GM21619 (cell line): ENCODE measurements around the gene SLC9A3.

Experiments
- ATAC-seq: cut with Tn5 transposase; IDR thresholded peaks from one replicate; pipeline ENCODE4 v1.9.1; 2021; ENCODE audit not compliant: unreplicated experiment

The SLC9A3 gene

DNA sequence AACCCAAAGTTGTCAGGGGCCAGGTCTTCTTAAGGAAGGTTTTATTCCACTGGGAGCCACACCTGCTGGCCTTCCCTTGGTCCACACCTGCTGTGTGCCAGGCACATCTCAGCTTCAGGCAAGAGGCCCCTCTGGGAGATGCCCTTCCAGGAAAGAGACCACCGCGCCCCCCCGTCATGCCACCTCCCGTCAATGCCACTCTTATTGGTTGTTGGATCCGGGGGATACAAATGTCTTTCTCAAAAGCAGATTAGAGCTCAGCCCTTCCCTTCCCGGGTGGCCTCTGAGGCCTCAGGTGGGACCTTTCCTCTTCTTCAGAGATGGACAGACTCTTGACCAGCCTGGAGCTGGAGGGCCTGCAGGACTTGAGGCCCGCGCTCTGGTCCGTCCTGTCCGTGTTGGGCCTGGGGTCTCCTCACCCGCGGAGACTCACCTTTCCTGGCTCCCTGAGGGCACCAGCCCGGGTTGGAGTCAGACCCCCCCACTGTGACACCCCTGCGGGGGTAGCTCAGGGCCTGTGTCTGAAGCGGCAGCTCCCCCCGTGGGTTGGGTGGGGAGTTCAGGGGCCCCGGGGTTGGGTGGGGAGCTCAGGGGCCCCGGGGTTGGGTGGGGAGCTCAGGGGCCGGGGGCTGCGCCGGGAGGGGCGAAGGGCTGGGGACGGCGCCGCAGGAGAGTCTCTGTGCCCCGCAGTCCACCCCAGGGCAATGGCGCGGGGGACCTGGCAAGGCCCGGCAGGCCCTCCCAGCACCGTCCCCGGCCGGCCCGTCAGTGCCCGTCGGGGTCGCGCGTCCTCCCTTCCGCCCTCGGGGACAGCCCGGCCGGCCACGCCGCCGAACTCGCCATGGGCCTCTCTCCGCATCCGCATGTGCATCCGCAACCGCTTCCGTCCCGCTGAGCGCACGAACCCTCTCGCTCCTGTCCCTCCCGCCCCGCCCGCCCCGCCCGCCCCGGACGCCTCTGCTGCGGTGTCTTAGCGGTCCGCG is 3.7 kb upstream of the SLC9A3 start:
- ATAC-seq: no peak

DNA sequence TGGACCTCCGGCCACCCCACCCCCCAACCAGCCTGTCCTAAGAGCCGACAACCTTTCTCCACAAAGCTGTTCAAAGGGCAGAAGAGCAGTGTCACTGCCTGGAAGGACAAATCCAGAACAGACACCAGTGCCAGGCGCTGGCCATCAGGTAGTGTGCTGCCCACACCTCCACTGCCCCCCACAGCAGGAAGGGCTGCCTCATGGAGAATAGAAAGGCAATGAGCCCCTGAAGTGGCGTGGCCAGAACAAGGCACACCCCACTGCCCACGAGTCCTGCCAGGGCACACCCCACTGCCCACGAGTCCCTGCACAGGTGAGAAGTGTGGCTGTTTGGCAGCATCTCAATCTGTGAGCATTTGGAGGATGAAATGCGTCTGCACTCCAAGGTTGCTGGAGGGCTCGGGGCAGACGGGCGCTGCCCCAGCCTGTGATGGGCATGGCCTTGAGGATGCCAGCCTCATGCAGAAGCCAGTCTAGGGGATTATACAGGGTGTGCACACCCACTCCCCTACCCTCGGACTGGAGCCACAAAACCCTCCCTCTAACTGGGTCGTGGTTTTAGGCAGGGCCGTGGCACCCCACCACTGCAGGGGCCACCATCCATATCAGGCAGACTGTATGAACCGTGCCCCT is 2.3 kb upstream of the SLC9A3 start:
- no peak for ATAC-seq

DNA sequence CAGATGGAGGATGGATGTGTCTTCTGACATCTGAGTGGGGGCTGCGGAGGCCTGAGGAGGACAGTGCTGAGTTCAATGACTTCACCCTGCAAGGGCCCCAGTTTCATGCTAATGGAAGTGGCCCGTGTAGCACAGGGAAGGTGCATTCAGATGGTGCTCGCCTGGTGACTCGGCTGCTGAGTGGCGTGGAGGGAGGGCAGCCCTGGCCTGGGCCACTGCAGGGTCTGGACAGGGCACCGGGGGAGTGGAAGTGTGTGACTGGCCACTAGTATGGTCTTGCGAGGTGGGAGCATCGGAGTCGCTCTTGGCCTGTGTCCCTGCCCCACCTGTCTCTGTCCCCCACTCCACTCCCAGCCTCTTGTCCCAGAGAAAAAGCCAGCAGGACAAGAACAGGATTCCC is 1.7 kb upstream of the SLC9A3 start:
- no peak for ATAC-seq

DNA sequence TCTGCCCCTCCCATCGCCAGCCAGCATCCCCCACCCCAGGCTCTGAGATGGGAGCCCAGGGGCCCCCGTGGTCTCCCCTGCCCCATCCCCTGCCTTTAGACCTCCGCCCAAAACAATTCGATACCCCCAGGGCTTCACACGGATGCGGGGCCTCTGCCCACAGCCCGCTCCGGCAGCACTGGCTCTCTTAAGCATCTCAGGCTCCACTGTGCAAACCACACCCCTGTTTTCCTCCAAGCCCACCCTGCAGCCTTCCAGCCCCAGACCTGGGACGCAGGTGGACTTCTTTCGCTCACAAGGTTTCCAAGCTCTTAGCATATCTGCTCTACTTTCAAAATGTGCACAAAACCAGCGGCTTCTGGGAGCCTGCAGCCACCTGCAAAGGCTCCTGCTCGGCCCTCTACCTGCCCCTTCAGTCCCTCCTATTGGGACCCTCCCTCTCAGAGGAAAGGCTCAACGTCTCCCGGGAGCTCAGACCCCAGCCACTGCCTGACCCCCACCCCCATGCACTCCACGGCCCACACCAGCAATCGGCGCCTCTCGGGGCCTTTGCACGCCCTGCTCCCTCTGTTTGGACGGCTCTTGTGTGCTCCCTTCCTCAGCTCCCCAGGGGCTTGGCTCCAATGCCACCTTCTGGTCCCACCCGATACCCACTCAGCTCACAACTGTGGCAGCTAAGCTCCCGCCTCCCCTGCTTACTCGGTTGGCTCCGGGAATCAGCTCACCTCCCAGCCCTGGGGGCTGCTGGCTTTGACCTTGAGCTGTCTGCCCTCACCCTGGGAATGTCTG is 918 bp upstream of the SLC9A3 start:
- ATAC-seq: no peak

DNA sequence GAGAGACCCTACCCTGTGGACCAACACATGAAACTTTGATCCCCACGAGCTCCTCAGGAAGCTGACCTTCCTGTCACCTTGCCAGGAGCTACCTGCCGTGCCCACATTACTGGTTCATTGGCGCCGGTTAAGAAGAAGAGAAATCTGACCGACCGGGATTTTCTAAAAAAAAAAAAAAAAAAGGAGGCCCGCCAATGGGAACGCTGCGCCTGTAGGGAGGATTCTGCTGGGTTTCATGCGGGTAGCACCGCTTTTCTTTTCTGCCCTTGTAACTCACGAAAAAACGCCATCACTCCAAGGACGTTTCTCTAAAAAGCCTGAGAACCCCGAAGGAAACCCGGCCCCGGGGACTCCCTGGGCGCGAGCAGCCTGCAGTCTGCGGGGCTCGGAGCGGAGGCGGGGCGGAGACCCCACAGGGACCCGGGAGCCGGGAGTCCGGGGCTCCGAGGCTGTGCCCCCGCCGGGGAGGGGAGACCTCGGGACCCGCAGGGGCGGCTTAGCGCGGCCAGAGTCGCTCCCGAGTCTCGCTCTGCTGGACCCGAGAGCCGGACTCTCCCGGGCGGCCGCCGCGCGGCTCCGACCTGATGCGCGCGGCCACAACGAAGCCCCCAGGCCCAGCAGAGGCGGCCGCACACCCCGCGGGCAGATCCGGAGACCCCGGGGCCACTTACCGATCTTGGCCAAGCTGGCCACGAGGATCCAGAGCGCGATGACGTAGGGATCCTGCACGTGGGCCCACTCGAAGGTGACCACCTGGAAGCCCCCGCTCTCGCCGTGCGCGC is 617 bp downstream of the SLC9A3 start:
- ATAC-seq: no peak

DNA sequence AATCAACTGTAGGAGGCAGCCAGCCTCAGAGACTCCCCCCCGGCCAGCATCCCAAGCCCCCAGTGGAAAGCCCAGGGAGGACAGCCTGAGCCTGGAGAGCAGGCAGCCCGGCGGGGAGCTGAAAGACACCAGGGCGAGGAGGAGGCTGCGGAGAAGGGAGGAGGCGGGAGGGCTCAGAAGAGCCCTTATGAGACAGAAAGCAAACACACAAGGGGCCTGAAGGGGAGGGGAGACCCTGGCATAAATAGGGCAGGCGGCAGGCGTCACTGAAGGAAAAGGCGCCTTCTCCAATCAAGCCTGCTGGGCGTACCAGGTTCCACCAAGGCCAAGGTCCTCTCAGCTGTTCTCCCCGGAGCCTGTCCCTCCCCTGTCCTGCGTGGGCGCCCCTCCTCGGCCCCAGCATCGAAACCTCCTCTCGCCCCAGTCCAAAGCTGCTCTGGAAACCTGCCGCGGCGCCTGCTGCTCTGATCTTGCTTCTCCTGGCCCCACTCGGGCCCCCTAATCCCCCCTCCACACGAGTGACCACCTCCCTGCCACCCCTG is 1.3 kb downstream of the SLC9A3 start:
- no peak for ATAC-seq

DNA sequence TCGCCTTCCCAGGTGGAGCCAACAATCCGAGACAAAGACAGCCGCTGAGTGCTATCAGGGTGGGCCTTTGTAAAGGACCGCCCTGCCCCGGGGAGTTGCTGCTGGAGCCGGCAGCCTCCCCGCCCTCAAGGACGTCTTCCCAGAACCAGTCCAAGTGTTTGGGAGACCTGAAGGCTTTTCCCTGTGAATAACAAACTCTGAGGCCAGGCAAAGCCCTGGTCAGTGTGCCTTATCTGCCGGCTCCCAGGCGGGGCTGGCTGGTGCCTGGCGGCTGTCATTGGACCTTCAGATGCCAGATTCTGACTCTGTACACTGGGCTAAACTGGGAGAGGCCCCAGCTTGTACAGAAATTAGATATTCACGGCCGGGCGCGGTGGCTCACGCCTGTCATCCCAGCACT is 2.1 kb downstream of the SLC9A3 start:
- no peak for ATAC-seq

DNA sequence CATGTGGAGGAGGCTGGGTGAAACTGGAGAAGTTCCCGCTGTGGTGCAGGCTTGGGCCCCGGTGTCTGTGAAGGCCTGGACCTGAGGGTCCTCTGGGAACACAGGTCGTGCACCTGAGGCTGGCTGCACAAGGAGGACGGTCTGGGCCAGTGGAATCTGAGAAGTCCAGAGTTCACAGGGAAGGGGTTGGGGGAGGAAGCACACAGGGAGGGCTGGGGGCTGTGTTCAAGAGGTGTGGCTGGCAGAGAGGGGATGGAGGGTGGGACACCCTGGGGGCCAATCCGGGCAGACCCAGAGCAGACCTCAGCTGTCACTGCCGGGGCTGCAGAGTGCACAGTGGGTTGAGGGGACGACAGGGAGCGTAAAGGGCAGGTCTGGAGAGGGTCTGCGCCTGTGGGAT is 2.6 kb downstream of the SLC9A3 start:
- no peak for ATAC-seq

DNA sequence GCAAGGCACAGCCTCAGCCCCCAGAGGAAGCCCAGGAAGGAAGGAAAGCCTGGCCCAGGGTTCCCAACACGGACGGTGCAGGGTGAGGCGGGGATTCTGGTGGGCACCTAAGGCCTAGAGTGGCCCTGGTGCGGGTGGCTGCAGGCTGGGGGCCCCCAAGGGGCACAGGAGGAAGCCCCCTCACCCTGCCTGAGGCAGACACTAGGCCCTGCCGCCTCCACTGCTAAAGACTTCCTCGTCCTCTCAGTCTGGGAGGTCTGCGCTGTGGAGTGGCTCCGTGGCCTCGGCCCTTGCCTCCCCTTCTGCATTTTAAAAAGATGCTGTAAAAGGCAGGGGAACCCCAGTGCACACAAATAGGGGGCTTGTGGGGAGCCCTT is 3.4 kb downstream of the SLC9A3 start:
- no peak for ATAC-seq

DNA sequence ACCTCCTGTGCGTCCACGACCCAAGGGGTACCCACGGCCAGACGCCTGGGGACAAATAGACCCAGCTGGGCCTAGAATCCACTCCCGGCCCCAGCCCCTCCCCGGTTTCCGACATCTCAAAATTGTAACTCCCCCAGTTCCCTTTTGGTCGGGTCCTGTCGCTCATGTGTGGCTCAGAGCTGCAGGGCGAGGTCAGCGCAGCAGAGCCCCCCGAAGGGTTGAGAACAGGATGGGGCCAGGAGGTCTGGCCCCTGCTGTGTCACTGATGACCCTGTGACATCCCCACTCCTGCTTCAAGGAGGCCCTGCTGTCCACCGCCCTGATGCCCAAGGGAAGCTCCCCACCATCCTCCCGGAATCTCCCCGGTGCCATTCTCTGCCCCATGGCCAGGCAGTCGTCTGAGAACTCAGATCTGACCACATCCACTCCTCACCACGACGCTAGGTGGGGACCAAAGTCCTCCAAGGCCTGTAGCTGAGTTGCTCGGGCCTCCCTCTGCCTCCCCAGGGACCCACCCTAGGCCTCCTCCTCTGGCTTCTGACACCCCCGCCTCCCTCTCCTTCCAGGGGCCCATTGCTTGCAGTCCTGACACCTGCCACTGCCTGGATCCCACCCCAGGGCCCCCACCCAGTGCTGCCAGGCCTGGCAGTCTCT is 3.9 kb downstream of the SLC9A3 start:
- ATAC-seq: no peak

DNA sequence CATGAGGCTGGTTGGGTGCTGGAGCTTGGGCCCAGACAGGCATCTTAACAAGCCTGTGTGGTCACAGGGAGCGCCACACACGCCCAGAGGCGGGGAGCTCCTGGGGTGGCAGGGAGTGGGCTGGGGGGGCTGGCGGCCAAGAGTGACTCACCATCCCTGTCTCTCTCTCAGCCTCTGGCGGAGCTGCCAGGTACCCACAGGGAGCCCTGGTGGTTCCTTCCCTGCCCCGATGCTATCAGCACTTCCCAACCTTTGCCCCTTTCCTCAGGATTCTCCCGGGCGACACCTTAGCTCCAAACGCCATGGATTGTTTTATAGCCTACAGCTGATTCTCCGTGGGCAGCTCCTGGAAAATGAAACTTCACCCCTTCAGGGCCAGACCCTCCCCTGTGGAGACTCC is 5.5 kb downstream of the SLC9A3 start:
- no peak for ATAC-seq

DNA sequence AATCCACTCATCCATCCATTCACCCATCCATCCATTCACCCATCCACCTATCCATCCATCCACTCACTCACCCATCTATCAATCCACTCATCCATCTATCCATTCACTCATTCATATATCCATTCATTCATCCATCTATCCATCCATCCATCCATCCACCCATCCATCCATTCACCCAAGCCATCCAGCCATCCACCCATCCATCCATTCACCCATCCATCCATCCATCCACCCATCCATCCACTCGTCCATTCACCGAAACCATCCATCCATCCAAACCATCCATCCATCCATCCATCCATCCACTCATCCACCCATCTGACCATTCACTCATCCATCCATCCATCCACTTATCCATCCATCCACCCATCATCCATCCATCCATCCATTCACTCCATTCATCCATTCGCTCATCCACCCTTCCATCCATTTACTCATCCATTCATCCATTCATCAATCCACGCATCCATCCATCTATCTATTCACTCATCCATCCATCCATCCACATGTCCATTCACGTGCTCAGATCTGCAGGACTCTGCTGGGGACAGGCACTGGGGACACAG is 6.6 kb downstream of the SLC9A3 start:
- no peak for ATAC-seq

DNA sequence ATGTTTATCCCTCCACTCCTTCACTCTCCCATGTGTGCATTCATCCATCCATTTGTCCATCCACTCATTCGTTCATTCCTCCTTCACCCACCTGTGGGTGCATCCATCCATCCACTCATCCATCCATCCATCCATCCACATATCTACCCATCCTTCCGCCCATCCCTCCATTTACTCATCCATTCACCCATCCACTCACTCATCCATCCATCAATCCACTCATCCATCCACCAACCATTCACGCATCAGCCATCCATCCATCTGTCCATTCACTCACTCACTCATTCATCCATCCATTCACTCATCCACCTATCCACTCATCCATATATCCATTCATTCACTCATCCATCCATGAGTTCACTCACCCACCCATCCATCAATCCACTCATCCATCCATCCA is 7.3 kb downstream of the SLC9A3 start:
- no peak for ATAC-seq

DNA sequence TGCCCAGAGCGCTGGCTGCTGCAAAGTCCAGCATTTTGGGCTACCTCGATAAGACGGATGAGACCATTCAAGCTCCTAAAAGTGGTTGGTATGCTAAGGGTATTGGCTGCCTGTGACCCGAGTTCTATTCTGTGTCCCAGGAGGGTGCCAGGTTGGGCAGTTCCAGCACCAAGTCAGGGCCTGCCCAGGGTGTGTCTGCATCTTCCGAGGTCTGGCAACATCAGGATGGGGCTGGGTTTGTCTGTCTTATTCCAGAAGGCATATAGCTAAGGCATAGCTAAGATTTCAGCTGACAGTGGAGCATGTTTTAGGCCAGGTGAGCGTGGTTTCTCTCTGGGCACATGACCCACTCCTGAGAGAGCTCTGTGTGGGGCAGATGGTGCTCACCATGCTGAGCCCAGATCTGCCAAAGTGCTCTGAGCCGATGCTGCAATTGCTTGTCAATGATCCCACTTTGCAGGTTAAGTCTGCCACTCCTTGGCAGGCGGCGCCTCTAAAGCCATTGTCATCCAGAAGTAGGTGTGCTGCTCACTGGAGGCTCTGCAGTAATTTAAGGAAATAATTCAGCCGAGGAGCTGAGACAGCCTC is 7.8 kb downstream of the SLC9A3 start:
- no peak for ATAC-seq

DNA sequence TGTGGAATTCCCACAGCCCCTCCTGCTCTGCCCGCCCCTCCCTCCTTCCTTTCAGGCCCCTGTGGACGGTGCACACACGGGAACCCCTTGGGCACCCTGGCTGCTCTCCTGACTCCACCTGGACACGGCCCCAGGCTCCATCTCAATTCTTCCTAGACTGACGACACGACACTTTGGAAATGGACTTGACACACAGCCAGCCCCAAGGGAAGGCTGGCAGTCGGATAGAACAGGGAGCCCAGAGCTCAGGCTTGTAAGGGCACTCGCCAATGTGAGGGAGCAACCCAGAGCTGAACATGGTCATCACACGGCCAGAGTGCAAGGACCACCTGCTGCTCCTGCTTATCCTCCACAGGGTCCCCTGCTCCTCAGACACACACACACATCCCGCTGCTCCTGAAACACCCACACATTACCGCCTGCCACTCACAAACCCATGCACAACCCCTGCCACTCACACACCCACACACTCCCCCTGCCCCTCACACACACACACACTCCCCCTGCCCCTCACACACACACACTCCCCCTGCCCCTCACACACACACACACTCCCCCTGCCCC is 8.9 kb downstream of the SLC9A3 start:
- ATAC-seq: no peak

DNA sequence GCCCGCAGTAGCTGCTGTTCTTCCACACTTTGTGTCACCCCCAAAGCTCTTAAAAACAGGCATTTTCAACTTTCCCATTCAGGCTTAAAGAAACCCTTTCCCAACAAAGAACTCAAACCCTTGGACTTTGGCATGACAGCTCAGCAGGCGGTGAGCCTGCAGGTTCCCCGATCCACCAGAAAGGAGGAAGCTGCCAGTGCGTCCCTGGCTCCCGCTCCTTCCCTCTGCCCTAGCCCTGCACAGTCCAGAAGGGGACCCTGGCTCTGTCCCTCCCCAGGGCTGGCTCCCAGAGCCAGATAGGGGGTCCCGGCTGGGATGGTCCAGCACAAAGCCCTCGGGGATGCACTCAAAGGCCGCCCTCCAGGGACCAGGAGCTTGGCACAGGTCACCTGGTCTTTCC is 9.6 kb downstream of the SLC9A3 start:
- ATAC-seq: no peak

DNA sequence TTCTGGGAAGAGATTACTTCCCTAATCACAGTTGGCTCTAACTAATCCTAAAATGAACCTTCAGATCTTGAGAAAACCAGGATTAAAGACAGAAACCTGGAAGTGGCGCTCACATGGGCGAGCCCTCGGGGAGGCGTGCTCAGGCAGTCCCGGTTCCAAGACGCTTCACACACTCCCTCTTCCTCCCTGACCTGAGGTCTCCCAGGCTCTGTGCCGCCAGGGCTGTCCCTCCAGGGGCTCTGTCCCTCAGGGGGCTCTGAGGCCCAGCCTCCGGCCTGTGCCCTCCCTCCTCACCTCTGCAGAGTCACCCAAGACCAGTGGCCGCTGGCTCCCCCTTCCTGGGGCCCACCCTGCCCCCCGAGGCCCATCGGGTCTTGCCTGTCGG is 10.2 kb downstream of the SLC9A3 start:
- no peak for ATAC-seq

DNA sequence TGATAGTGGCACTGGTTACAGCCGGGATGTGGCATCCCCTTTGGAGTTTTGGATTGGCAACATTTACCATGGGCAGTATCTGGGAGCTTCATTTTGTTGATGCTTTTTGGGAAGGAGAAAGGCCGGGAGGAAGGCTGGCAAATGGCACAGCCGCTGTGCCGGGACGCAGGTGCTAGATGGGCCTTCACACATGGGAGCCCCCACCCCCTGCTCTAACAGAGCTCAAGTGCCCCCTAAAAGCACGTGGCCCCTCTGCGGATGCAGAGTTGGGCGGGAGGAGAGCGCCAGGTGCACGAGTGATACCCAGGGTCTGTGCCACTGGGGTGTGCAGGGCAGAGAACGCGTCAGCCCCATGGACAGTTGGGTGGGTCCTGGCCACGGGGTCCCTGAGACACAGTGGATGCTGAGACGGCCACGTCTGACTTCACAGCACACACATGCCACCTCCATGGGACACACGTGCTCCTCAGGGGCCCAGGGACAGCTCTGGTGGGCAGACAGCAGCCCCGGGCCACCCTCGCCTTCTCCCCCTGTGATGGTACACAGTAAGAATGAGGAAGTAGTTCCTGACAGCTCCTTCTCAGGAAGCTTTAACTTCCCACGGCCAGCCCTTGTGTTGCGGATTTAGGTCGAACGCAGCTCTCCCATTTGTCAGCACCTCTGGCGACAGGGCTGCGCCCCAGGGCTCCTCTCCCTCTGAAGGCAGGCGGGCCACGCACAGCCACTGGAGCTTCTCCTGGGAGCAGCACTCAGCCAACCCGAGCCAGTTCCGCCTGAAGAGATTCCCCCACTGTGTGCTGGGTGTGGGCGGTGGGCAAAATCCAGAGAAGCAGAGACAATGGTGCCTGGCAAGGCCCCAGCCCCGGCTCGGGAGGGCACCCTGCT is 10.8 kb downstream of the SLC9A3 start:
- ATAC-seq: no peak
